Stomach smooth muscle (tissue), 2 donors: ENCODE measurements around the gene RNU6-1.

ENCODE experiments used
- H3K27ac ChIP-seq: one replicate; pipeline ENCODE4 v1.7.0; 2013; ENCODE audit warnings: mild to moderate bottlenecking, low read length, inconsistent platforms
- H3K27me3 ChIP-seq, 2 donors: one replicate each; pipeline ENCODE4 v1.7.0; 2013; ENCODE audit warnings: low read length in 2 of 2; ENCODE audit not compliant: insufficient read depth in 2 of 2, control insufficient read depth in 1 of 2
- H3K36me3 ChIP-seq, 2 donors: one replicate each; pipeline ENCODE4 v1.7.0; 2013; ENCODE audit warnings: low read length in 2 of 2; ENCODE audit not compliant: control insufficient read depth in 2 of 2, insufficient read depth in 2 of 2
- H3K4me1 ChIP-seq: one replicate; pipeline ENCODE4 v1.7.0; 2013; ENCODE audit warnings: low read length; ENCODE audit not compliant: control insufficient read depth, insufficient read depth
- H3K4me3 ChIP-seq, 2 donors: one replicate each; pipeline ENCODE4 v1.7.0; 2013; ENCODE audit warnings: low read length in 2 of 2
- H3K9ac ChIP-seq, 2 donors: one replicate each; pipeline ENCODE4 v1.7.0; 2013; ENCODE audit warnings: low read length in 2 of 2, mild to moderate bottlenecking in 1 of 2
- H3K9me3 ChIP-seq, 2 donors: one replicate each; pipeline ENCODE4 v1.7.0; 2013; ENCODE audit warnings: low read length in 2 of 2; ENCODE audit not compliant: control insufficient read depth in 2 of 2
- donor health status: healthy.
- donor health status: Pancreatic carcinoma.

RNU6-1 gene

DNA sequence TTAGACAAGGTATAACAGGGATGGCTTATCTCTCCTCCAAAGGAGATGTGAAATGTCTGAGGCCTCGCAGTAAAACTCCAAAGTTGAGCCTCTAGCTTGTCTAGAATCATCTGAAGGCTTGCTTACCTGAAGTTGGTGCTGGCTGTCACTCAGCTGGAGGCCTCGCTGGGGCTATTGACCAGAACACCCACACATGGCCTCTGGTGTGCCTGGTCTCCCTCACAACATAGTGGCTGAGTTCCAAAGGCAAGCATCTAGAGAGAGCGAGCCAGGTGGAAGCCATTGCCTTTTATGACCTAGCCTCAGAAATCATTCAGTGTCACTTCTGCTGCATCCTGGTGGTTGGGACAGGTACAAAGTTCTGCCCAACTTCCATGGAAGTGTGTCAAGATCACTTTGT is 17.4 kb upstream of the RNU6-1 start:
- Histone ChIP-seq H3K36me3 (no peaks in the 10 kb centered on the region), H3K4me3 (no peak overlapping the region), H3K9me3 (no peaks in the 10 kb centered on the region), H3K9ac (no peak overlapping the region), H3K4me1 (no peaks in the 10 kb centered on the region), H3K27me3 (no peaks in the 10 kb centered on the region), H3K27ac (no peak overlapping the region)

DNA sequence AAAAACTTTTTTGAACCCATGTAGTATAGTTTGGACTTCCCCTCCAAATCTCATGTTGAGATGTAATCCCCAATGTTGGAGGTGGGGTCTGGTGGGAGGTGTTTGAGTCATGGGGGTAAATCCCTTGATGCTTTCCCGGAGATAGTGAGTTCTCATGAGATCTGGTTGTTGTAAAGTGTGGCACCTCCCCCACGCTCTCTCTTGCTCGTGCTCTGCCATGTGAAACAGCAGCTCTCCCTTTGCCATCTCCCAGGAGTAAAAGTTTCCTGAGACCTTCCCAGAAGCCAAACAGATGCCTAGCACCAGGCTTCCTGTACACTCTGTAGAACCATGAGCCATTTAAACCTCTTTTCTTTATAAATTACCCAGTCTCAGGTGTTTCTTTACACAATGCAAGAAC is 16.0 kb upstream of the RNU6-1 start:
- H3K27me3 ChIP-seq = no peaks in the 10 kb centered on the region
- no peak overlapping the region for H3K4me3 ChIP-seq
- no peaks in the 10 kb centered on the region for H3K36me3 ChIP-seq
- H3K4me1 ChIP-seq = no peaks in the 10 kb centered on the region
- no peak overlapping the region for H3K27ac ChIP-seq
- H3K9ac ChIP-seq = no peak overlapping the region
- H3K9me3 ChIP-seq = no peaks in the 10 kb centered on the region

- Histone ChIP-seq H3K9me3 (no peaks in the 10 kb centered on the region), H3K27me3 (no peaks in the 10 kb centered on the region), H3K9ac (no peak overlapping the region), H3K27ac (no peak overlapping the region), H3K36me3 (no peaks in the 10 kb centered on the region), H3K4me1 (no peaks in the 10 kb centered on the region), H3K4me3 (no peak overlapping the region)
Observed at GRCh38 chr15:67854358-67854757, 14.5 kb upstream of the RNU6-1 start.

DNA sequence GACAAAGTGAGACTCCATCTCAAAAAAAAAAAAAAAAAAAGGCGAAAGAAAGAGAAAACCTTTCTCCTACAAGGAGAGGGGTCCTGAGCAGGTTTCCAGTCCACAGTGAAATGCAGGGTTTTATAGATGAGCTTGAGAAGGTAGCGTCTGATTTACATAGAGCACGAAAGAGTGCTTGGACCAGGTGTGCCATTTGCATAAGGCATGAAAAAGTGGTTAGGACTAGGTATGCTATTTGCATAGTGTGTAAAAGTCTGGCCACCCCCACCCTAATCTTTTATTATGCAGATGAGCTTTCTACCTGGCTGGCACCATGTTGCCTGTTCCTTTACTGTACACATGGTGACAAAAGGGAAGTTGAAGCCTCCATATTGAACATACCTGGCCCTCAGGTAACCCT is 13.6 kb upstream of the RNU6-1 start:
- H3K9me3 ChIP-seq = no peaks in the 10 kb centered on the region
- no peaks in the 10 kb centered on the region for H3K36me3 ChIP-seq
- no peak overlapping the region for H3K27ac ChIP-seq
- no peak overlapping the region for H3K9ac ChIP-seq
- H3K27me3 ChIP-seq = no peaks in the 10 kb centered on the region
- no peak overlapping the region for H3K4me3 ChIP-seq
- no peaks in the 10 kb centered on the region for H3K4me1 ChIP-seq

- no peak overlapping the region for H3K9ac ChIP-seq
- no peak overlapping the region for H3K4me3 ChIP-seq
- no peaks in the 10 kb centered on the region for H3K9me3 ChIP-seq
- no peaks in the 10 kb centered on the region for H3K4me1 ChIP-seq
- H3K36me3 ChIP-seq = no peaks in the 10 kb centered on the region
- H3K27me3 ChIP-seq = no peaks in the 10 kb centered on the region
- H3K27ac ChIP-seq = no peak overlapping the region
Observed at GRCh38 chr15:67852418-67852817, 12.6 kb upstream of the RNU6-1 start.

- H3K4me3 ChIP-seq = no peak overlapping the region
- H3K4me1 ChIP-seq = no peaks in the 10 kb centered on the region
- no peaks in the 10 kb centered on the region for H3K27me3 ChIP-seq
- no peaks in the 10 kb centered on the region for H3K36me3 ChIP-seq
- H3K9ac ChIP-seq = no peak overlapping the region
- no peak overlapping the region for H3K27ac ChIP-seq
- H3K9me3 ChIP-seq = no peaks in the 10 kb centered on the region
Observed at GRCh38 chr15:67850994-67851571, 11.2 kb upstream of the RNU6-1 start.

GRCh38 chr15:67850336-67850735 is 10.5 kb upstream of the RNU6-1 start:
- H3K9ac ChIP-seq = no peak overlapping the region
- no peaks in the 10 kb centered on the region for H3K27me3 ChIP-seq
- no peak overlapping the region for H3K4me3 ChIP-seq
- no peak overlapping the region for H3K27ac ChIP-seq
- H3K9me3 ChIP-seq = no peaks in the 10 kb centered on the region
- H3K36me3 ChIP-seq = no peaks in the 10 kb centered on the region
- no peaks in the 10 kb centered on the region for H3K4me1 ChIP-seq

DNA sequence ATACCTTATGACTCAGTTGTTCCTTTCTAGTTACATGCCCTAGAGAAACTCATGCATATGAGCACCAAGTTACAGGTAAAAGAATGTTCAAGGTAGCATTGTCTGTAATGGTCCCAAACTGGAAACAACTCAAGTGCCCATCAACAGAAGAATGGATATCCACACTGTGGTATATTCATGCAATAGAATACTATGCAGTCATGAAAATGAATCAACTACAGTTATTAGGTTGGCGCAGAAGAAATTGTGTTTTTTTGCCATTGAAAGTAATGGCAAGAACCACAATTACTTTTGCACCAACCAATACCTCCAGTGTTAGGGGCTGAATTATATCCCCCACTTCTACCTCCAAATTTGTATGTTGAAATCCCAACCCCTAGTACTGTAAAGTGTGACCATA is 9.7 kb upstream of the RNU6-1 start:
- Histone ChIP-seq H3K4me3 (no peak overlapping the region), H3K36me3 (no peaks in the 10 kb centered on the region), H3K27ac (no peak overlapping the region), H3K9ac (no peak overlapping the region), H3K27me3 (no peaks in the 10 kb centered on the region), H3K9me3 (no peaks in the 10 kb centered on the region), H3K4me1 (no peaks in the 10 kb centered on the region)

GRCh38 chr15:67845974-67846373 is 6.1 kb upstream of the RNU6-1 start:
- Histone ChIP-seq H3K4me1 (peaks cover 6% of the 10 kb centered on the region), H3K27me3 (no peaks in the 10 kb centered on the region), H3K27ac (no peak overlapping the region), H3K4me3 (no peak overlapping the region), H3K9ac (no peak overlapping the region), H3K9me3 (no peaks in the 10 kb centered on the region), H3K36me3 (no peaks in the 10 kb centered on the region)

DNA sequence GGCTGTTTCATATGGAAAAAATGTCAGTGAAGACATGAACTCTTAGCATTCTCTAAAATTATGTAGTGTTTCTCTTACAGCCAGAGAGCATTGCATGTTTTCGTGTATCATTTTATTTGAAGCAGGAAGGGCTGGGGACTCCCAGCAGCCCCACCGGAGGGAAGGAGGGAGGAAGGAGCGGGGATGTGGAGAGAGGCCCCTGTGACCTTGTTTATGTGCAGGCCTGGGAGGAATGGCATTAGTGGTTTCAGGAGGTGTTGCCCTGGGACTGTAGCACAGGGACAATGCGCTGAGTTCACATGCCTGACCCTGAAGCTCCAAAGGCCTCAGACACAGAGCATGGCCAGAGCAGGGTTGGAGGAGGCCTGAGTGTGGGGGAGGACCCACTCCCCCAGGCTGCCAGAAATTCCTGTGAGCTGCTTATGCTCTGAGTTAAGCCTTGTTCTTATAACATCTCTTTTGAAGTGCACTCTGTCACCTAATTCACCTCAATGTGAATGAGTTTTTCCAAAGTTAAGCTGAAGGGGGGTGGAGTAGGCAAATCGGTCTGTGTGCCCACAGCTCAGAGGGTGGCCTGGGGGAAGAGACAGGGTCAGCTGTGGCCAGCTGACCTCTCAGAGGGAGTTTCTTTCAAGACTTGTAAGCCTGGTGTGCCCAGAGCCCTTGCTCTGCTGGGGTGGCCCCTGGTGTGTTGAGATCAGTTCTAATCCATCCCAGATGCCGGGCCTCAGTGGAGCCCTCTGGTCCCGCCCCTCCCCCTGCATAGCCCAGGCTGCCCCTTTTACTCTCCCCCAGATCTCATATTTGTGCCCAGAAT is 3.9 kb upstream of the RNU6-1 start:
- no peak overlapping the region for H3K27ac ChIP-seq
- H3K27me3 ChIP-seq = no peaks in the 10 kb centered on the region
- H3K4me1 ChIP-seq = peaks cover 18% of the 10 kb centered on the region
- no peak overlapping the region for H3K4me3 ChIP-seq
- no peak overlapping the region for H3K9ac ChIP-seq
- no peaks in the 10 kb centered on the region for H3K9me3 ChIP-seq
- H3K36me3 ChIP-seq = no peaks in the 10 kb centered on the region

GRCh38 chr15:67843092-67843501 is 3.3 kb upstream of the RNU6-1 start:
- peaks cover 21% of the 10 kb centered on the region for H3K4me1 ChIP-seq
- H3K27me3 ChIP-seq = no peaks in the 10 kb centered on the region
- H3K9me3 ChIP-seq = no peaks in the 10 kb centered on the region
- no peak overlapping the region for H3K9ac ChIP-seq
- H3K36me3 ChIP-seq = no peaks in the 10 kb centered on the region
- H3K4me3 ChIP-seq = no peak overlapping the region
- H3K27ac ChIP-seq = no peak overlapping the region
